K562 (cell line): ENCODE data around the gene ECI2. TPM values are rescaled to one million over a fixed set of nuclear protein-coding genes. Genes with fewer than 3 reads are reported as not detected.

Source experiments
- ARID1B ChIP-seq: fragments of 450-650 bp; IDR thresholded peaks from 2 replicates; pipeline ENCODE4 v1.6.1; 2016; ENCODE audit warnings: antibody characterized with exemption, mild to moderate bottlenecking, inconsistent platforms
- BRD9 ChIP-seq: fragments of 450-650 bp; IDR thresholded peaks from 2 replicates; pipeline ENCODE4 v1.6.1; 2018; ENCODE audit warnings: low read depth; ENCODE audit not compliant: partially characterized antibody
- CC2D1A ChIP-seq: fragments of 450-650 bp; IDR thresholded peaks from 2 replicates; pipeline ENCODE4 v1.6.1; 2017; ENCODE audit warnings: mild to moderate bottlenecking
- ELF1 ChIP-seq: fragments of 200-800 bp; sonication (Bioruptor generic); IDR thresholded peaks from 2 replicates; pipeline ENCODE4 v1.6.1; 2016; ENCODE audit warnings: missing genetic modification characterization, missing compliant biosample characterization
- GABPA ChIP-seq: fragments of 200-800 bp; sonication (Bioruptor generic); conservative IDR thresholded peaks from 2 replicates; pipeline ENCODE4 v1.6.1; 2016; ENCODE audit warnings: low read depth, missing genetic modification characterization, missing compliant biosample characterization
- HDAC1 ChIP-seq, 2 experiments: fragments of 450-650 bp; IDR thresholded peaks; 2 replicates each; pipeline ENCODE4 v1.6.1; 2016 to 2017; ENCODE audit warnings: inconsistent platforms in 1 of 2, mild to moderate bottlenecking in 1 of 2, moderate library complexity in 1 of 2
- LEF1 ChIP-seq: fragments of 450-650 bp; IDR thresholded peaks from 2 replicates; pipeline ENCODE4 v1.6.1; 2016; ENCODE audit warnings: mild to moderate bottlenecking
- MIER1 ChIP-seq: fragments of 450-650 bp; IDR thresholded peaks from 2 replicates; pipeline ENCODE4 v1.6.1; 2016; ENCODE audit warnings: antibody characterized with exemption, mild to moderate bottlenecking, low read depth
- MTA1 ChIP-seq: fragments of 450-650 bp; IDR thresholded peaks from 2 replicates; pipeline ENCODE4 v1.6.1; 2017; ENCODE audit warnings: borderline replicate concordance
- NFRKB ChIP-seq: fragments of 450-650 bp; IDR thresholded peaks from 2 replicates; pipeline ENCODE4 v1.6.1; 2016; ENCODE audit warnings: low read depth
- NR1H2 ChIP-seq: sonication (generic); formaldehyde crosslinking; IDR thresholded peaks from 2 replicates; pipeline ENCODE4 v1.4.0; 2020; ENCODE audit warnings: mild to moderate bottlenecking, missing genetic modification reagents
- POLR2A ChIP-seq: fragments of 450-650 bp; conservative IDR thresholded peaks from 2 replicates; pipeline ENCODE4 v1.6.1; 2016
- RB1 ChIP-seq: fragments of 450-650 bp; IDR thresholded peaks from 2 replicates; pipeline ENCODE4 v1.6.1; 2017; ENCODE audit warnings: low read depth, mild to moderate bottlenecking
- SMARCC2 ChIP-seq: fragments of 450-650 bp; IDR thresholded peaks from 2 replicates; pipeline ENCODE4 v1.6.1; 2017; ENCODE audit warnings: antibody characterized with exemption, moderate library complexity, mild to moderate bottlenecking, low read depth
- TAF1 ChIP-seq: IDR thresholded peaks from 2 replicates; pipeline ENCODE4 v1.6.1; 2011; ENCODE audit warnings: mild to moderate bottlenecking, low read length, moderate library complexity; ENCODE audit not compliant: insufficient read depth, control insufficient read depth, severe bottlenecking; ENCODE audit errors: extremely low read depth
- TCF3 ChIP-seq: sonication (generic); formaldehyde crosslinking; IDR thresholded peaks from 2 replicates; pipeline ENCODE4 v1.4.0; 2020; ENCODE audit warnings: mild to moderate bottlenecking, missing genetic modification reagents
- TEAD4 ChIP-seq, 2 experiments: sonication (generic) in 1 of 2; formaldehyde crosslinking in 1 of 2; IDR thresholded peaks; 2 replicates each; pipeline versions ENCODE4 v1.6.1 to v1.8.0; 2012 to 2022; ENCODE audit warnings: borderline replicate concordance in 1 of 2, inconsistent platforms in 1 of 2, low read length in 1 of 2, mild to moderate bottlenecking in 1 of 2, missing genetic modification reagents in 1 of 2
- XRCC4 ChIP-seq: IDR thresholded peaks from one replicate; pipeline ENCODE4 v1.6.1; 2011; ENCODE audit not compliant: insufficient read depth, insufficient read length; ENCODE audit errors: extremely low read depth
- ZNF224 ChIP-seq: sonication (generic); formaldehyde crosslinking; IDR thresholded peaks from 2 replicates; pipeline ENCODE4 v1.8.0; 2022; ENCODE audit warnings: mild to moderate bottlenecking, missing genetic modification reagents
- ZNF263 ChIP-seq: sonication (generic); formaldehyde crosslinking; IDR thresholded peaks from 2 replicates; pipeline ENCODE4 v1.8.0; 2022; ENCODE audit warnings: mild to moderate bottlenecking, missing genetic modification reagents, borderline replicate concordance
- polyA plus RNA-seq, 8 experiments: library from polyadenylated mRNA; depleted of rRNA in 4 of 8; stranded (reverse) in 5 of 8; unstranded in 3 of 8; fragments of >200 nt; fragmentation: Nextera tagmentation in 2 of 8; fragmentation: Illumina TruSeq in 1 of 8; extraction: Ambion mirVana in 2 of 8; extraction: Trizol in 1 of 8; gene quantifications; 2 replicates each; pipeline versions ENCODE4 v1.2.1 to v1.2.3, GENCODE V29; 2011 to 2014; ENCODE audit warnings: inconsistent platforms in 1 of 8, missing spikeins in 1 of 8
- total RNA-seq, 7 experiments: library from RNA; depleted of rRNA in 6 of 7; stranded (reverse); fragments of >200 nt in 6 of 7; fragmentation: Illumina TruSeq in 2 of 7; extraction: Trizol in 2 of 7; gene quantifications; 2 replicates each; pipeline versions ENCODE4 v1.2.1 to v1.2.3, GENCODE V29; 2011 to 2021; ENCODE audit warnings: low replicate concordance in 1 of 7
- TF ChIP-seq, protein P1 (sequence below), 2 experiments: fragments of 450-650 bp; IDR thresholded peaks; 2 replicates each; pipeline ENCODE4 v1.6.1; 2016
- TF ChIP-seq, protein P2 (sequence below): fragments of 450-650 bp; formaldehyde crosslinking; IDR thresholded peaks from 2 replicates; pipeline ENCODE4 v1.4.0; 2022; ENCODE audit warnings: missing genetic modification characterization
- TF ChIP-seq, protein P3 (sequence below): fragments of 200-800 bp; sonication (Bioruptor generic); IDR thresholded peaks from 2 replicates; pipeline ENCODE4 v1.6.1; 2017; ENCODE audit warnings: missing genetic modification characterization, missing compliant biosample characterization
- TF ChIP-seq, protein P4 (sequence below): fragments of 250-450 bp; sonication (Bioruptor Pico); IDR thresholded peaks from 2 replicates; pipeline ENCODE4 v1.9.0; 2021; ENCODE audit warnings: mild to moderate bottlenecking

ECI2 gene
- total and polyA plus RNA-seq, 9 of the 15 experiments (the other 6 are each of a cell fraction or from before 2014, with no cell fraction given): 80.7 to 377 (median 142) TPM

DNA sequence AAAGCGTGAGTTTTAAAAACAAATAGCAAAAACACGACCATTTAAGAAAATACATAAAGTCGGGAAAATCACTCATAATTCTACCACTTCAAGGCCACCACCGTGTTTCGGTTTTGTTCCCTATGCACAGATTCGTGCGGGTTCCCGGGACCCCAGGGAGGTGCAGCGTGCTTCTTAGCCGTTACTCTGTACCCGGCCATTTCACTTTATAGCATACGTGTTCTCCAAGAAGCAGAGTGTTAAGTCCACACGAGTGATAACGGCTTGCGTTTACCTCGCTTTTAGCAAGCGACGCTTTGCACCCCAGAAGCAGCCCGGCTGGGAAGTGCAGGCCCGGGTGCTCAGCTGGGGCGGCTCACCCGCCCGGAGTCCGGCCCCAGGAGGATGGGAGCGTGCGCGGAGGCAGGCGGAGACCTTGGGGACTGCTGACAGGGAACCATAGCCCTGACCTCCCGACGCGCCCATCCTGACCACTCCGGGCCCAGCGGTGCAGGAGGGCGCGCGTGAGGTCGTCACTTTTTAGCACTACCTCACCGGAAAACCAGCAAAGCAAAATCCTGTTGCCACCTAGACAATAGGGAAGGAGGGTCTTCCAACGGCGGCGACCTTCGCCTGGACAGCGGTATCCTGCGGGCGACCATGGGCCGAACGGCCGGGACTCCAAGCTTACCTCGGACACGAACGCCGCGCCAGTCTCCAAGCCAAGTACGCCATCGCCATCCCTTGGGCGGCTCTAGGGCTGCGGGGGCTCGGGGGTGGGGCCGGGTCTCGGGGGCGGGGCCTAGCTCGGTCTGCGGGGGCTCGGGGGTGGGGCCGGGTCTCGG is at the start of gene ECI2 (continued):
- TF ChIP-seq, protein P1, sequence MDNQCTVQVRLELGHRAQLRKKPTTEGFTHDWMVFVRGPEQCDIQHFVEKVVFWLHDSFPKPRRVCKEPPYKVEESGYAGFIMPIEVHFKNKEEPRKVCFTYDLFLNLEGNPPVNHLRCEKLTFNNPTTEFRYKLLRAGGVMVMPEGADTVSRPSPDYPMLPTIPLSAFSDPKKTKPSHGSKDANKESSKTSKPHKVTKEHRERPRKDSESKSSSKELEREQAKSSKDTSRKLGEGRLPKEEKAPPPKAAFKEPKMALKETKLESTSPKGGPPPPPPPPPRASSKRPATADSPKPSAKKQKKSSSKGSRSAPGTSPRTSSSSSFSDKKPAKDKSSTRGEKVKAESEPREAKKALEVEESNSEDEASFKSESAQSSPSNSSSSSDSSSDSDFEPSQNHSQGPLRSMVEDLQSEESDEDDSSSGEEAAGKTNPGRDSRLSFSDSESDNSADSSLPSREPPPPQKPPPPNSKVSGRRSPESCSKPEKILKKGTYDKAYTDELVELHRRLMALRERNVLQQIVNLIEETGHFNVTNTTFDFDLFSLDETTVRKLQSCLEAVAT (IDR thresholded peaks at IDR 0.05): peak in 1 of 2 experiments; percentile 80; a peak in 2 of 4 replicates
- TF ChIP-seq ELF1 (tag) (no peak), ZNF263 (CRISPR knock-in tag) (peak; percentile 72; the same call in 1 of the 2 replicates), XRCC4 (no peak), CC2D1A (no peak), HDAC1 (IDR thresholded peaks at IDR 0.05) (peak in 1 of 2 experiments; percentile 93; a peak in 2 of 4 replicates), NR1H2 (CRISPR knock-in tag) (peak; percentile 93; the same call in 1 of the 2 replicates), GABPA (tag) (peak; percentile 40; the same call in 1 of the 2 replicates), ZNF224 (CRISPR knock-in tag) (0 out of 2 replicates have a peak, but pooled peaks have one; percentile 76), TEAD4 (IDR thresholded peaks at IDR 0.05; ENCODE audit: low read length) (0 out of 2 replicates have a peak, but pooled peaks have one; percentile 5), TEAD4 (CRISPR knock-in tag; IDR thresholded peaks at IDR 0.05; ENCODE audit: borderline replicate concordance) (no peak), RB1 (0 out of 2 replicates have a peak, but pooled peaks have one; percentile 33), BRD9 (peak; percentile 53), POLR2A (peak; percentile 88), NFRKB (peak; percentile 93), MTA1 (peak; percentile 65; the same call in 1 of the 2 replicates), ARID1B (peak; percentile 38; the same call in 1 of the 2 replicates), TCF3 (CRISPR knock-in tag) (0 out of 2 replicates have a peak, but pooled peaks have one; percentile 49), SMARCC2 (no peak), MIER1 (peak; percentile 27; the same call in 1 of the 2 replicates), TAF1 (peak; percentile 92), LEF1 (no peak)
- TF ChIP-seq, protein P2, sequence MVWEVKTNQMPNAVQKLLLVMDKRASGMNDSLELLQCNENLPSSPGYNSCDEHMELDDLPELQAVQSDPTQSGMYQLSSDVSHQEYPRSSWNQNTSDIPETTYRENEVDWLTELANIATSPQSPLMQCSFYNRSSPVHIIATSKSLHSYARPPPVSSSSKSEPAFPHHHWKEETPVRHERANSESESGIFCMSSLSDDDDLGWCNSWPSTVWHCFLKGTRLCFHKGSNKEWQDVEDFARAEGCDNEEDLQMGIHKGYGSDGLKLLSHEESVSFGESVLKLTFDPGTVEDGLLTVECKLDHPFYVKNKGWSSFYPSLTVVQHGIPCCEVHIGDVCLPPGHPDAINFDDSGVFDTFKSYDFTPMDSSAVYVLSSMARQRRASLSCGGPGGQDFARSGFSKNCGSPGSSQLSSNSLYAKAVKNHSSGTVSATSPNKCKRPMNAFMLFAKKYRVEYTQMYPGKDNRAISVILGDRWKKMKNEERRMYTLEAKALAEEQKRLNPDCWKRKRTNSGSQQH (CRISPR knock-in tag): peak; percentile 66; the same call in 1 of the 2 replicates
- TF ChIP-seq, protein P3, sequence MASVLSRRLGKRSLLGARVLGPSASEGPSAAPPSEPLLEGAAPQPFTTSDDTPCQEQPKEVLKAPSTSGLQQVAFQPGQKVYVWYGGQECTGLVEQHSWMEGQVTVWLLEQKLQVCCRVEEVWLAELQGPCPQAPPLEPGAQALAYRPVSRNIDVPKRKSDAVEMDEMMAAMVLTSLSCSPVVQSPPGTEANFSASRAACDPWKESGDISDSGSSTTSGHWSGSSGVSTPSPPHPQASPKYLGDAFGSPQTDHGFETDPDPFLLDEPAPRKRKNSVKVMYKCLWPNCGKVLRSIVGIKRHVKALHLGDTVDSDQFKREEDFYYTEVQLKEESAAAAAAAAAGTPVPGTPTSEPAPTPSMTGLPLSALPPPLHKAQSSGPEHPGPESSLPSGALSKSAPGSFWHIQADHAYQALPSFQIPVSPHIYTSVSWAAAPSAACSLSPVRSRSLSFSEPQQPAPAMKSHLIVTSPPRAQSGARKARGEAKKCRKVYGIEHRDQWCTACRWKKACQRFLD (CRISPR knock-in tag): peak; percentile 59
- TF ChIP-seq, protein P4, sequence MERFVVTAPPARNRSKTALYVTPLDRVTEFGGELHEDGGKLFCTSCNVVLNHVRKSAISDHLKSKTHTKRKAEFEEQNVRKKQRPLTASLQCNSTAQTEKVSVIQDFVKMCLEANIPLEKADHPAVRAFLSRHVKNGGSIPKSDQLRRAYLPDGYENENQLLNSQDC (CRISPR knock-in tag): 0 out of 2 replicates have a peak, but pooled peaks have one; percentile 21
